Endothelial cell (in vitro differentiated cells): ENCODE results near the gene OSBPL6. TPM values are rescaled to one million over a fixed set of nuclear protein-coding genes. Genes with fewer than 3 reads are reported as not detected.

Source experiments
- DNase-seq: peaks from one replicate; pipeline ENCODE4 v3.0.0; 2021; ENCODE audit warnings: low spot score
- H3K27ac Mint-ChIP-seq: one replicate; pipeline ENCODE4 v1.8.0; 2021; ENCODE audit warnings: mixed read lengths, inconsistent platforms; ENCODE audit not compliant: unreplicated experiment
- H3K27me3 Mint-ChIP-seq: one replicate; pipeline ENCODE4 v1.8.0; 2021; ENCODE audit warnings: mild to moderate bottlenecking, moderate library complexity, mixed read lengths, inconsistent platforms; ENCODE audit not compliant: unreplicated experiment
- H3K36me3 Mint-ChIP-seq: one replicate; pipeline ENCODE4 v1.8.0; 2021; ENCODE audit warnings: mild to moderate bottlenecking, low read depth, mixed read lengths, inconsistent platforms; ENCODE audit not compliant: unreplicated experiment
- H3K4me1 Mint-ChIP-seq: one replicate; pipeline ENCODE4 v1.8.0; 2021; ENCODE audit warnings: mild to moderate bottlenecking, mixed read lengths, inconsistent platforms; ENCODE audit not compliant: unreplicated experiment
- H3K4me3 Mint-ChIP-seq: one replicate; pipeline ENCODE4 v1.8.0; 2021; ENCODE audit warnings: mild to moderate bottlenecking, mixed read lengths, inconsistent platforms; ENCODE audit not compliant: unreplicated experiment
- H3K9me3 Mint-ChIP-seq: one replicate; pipeline ENCODE4 v1.8.0; 2021; ENCODE audit warnings: mixed read lengths, inconsistent platforms; ENCODE audit not compliant: unreplicated experiment
- total RNA-seq: library from RNA; stranded (reverse); fragmentation: NEBNext Ultra II Directional; extraction: Animal tissue kit (Norgen Biotek cat#: 25700); gene quantifications from one replicate; pipeline ENCODE4 v1.2.1, GENCODE V29; 2021; ENCODE audit not compliant: unreplicated experiment
- TF ChIP-seq, protein P1 (sequence below): fragments of 200-600 bp; sonication (generic); IDR thresholded peaks from one replicate; pipeline ENCODE4 v1.5.0; 2021; ENCODE audit warnings: antibody characterized with exemption; ENCODE audit not compliant: unreplicated experiment

The OSBPL6 gene
- total RNA-seq, 1 donor from 2014 or later, result 3.0 TPM

GRCh38 chr2:178284613-178285286, 90.4 kb downstream of the OSBPL6 start:
- TF ChIP-seq, protein P1, sequence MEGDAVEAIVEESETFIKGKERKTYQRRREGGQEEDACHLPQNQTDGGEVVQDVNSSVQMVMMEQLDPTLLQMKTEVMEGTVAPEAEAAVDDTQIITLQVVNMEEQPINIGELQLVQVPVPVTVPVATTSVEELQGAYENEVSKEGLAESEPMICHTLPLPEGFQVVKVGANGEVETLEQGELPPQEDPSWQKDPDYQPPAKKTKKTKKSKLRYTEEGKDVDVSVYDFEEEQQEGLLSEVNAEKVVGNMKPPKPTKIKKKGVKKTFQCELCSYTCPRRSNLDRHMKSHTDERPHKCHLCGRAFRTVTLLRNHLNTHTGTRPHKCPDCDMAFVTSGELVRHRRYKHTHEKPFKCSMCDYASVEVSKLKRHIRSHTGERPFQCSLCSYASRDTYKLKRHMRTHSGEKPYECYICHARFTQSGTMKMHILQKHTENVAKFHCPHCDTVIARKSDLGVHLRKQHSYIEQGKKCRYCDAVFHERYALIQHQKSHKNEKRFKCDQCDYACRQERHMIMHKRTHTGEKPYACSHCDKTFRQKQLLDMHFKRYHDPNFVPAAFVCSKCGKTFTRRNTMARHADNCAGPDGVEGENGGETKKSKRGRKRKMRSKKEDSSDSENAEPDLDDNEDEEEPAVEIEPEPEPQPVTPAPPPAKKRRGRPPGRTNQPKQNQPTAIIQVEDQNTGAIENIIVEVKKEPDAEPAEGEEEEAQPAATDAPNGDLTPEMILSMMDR, result no peak
- Mint-ChIP-seq H3K4me1 (peaks cover 11% of the 10 kb centered on the region), H3K4me3 (no peak overlapping the region), H3K9me3 (no peaks in the 10 kb centered on the region), H3K27ac (no peak overlapping the region), H3K27me3 (peaks cover 2% of the 10 kb centered on the region), H3K36me3 (no peaks in the 10 kb centered on the region)
- DNase-seq, result no peak

GRCh38 chr2:178285287-178285615, 90.9 kb downstream of the OSBPL6 start:
- TF ChIP-seq, protein P1, result no peak
- no peak overlapping the region for H3K27ac Mint-ChIP-seq
- no peak for DNase-seq
- H3K4me1 Mint-ChIP-seq, result peaks cover 11% of the 10 kb centered on the region
- H3K4me3 Mint-ChIP-seq, result no peak overlapping the region
- H3K9me3 Mint-ChIP-seq, result no peaks in the 10 kb centered on the region
- H3K36me3 Mint-ChIP-seq, result no peaks in the 10 kb centered on the region
- peaks cover 2% of the 10 kb centered on the region for H3K27me3 Mint-ChIP-seq

GRCh38 chr2:178286636-178287035, 92.3 kb downstream of the OSBPL6 start:
- TF ChIP-seq, protein P1, result no peak
- no peak for DNase-seq
- H3K27me3 Mint-ChIP-seq, result peaks cover 2% of the 10 kb centered on the region
- peaks cover 11% of the 10 kb centered on the region for H3K4me1 Mint-ChIP-seq
- H3K9me3 Mint-ChIP-seq, result no peaks in the 10 kb centered on the region
- no peaks in the 10 kb centered on the region for H3K36me3 Mint-ChIP-seq
- H3K27ac Mint-ChIP-seq, result no peak overlapping the region
- no peak overlapping the region for H3K4me3 Mint-ChIP-seq

GRCh38 chr2:178287652-178288344, 93.5 kb downstream of the OSBPL6 start:
- Mint-ChIP-seq H3K9me3 (no peaks in the 10 kb centered on the region), H3K36me3 (no peaks in the 10 kb centered on the region), H3K4me3 (no peak overlapping the region), H3K27me3 (no peaks in the 10 kb centered on the region), H3K27ac (no peak overlapping the region), H3K4me1 (peaks cover 5% of the 10 kb centered on the region)
- no peak for DNase-seq
- TF ChIP-seq, protein P1, result no peak

DNA sequence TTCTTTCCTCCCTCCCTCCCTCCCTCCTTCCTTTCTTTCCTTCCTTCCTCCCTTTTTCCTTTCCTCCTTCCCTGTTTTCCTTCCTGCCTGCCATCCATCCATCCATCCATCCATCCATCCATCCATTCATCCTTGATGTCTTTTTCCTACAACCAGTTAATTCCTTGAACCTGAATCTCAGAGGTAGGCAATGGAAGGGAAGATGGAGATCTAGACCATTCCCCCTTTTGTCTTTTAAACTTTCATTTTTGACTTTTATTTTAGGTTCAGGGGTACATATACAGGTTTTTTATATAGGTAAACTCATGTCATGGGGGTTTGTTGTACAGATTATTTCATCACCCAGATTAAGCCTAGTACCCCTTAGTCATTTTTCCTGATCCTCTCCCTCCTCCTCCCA, 97.4 kb downstream of the OSBPL6 start:
- Mint-ChIP-seq H3K27me3 (peaks cover 1% of the 10 kb centered on the region), H3K4me1 (peaks cover 4% of the 10 kb centered on the region), H3K36me3 (no peaks in the 10 kb centered on the region), H3K27ac (no peak overlapping the region), H3K9me3 (no peaks in the 10 kb centered on the region), H3K4me3 (no peak overlapping the region)
- no peak for DNase-seq
- TF ChIP-seq, protein P1, result no peak
